RKO (cell line): ENCODE measurements around the gene TTC17.

Source experiments
- DNase-seq: peaks from one replicate; pipeline ENCODE4 v3.0.0-alpha.2; 2016; ENCODE audit warnings: low spot score

Gene TTC17

GRCh38 chr11:43541993-43542392, 183.3 kb downstream of the TTC17 start:
- no peak for DNase-seq

- no peak for DNase-seq
These were observed 184.3 kb downstream of the TTC17 start for GRCh38 chr11:43542750-43543712.
